WI38 (cell line): Measurements from ENCODE around the gene MPRIP.

ENCODE experiments used
- H3K4me3 ChIP-seq: 2 replicates; pipeline ENCODE4 v1.5.1; 2011; ENCODE audit warnings: low read depth, mild to moderate bottlenecking, control low read depth, low read length
- TF ChIP-seq, protein P1 (sequence below): IDR thresholded peaks from 2 replicates; pipeline ENCODE4 v1.5.1; 2012; ENCODE audit warnings: low read depth, mild to moderate bottlenecking, control low read depth, low read length

The MPRIP gene

GRCh38 chr17:17169396-17169795 lies 127.1 kb downstream of the MPRIP start:
- TF ChIP-seq, protein P1, sequence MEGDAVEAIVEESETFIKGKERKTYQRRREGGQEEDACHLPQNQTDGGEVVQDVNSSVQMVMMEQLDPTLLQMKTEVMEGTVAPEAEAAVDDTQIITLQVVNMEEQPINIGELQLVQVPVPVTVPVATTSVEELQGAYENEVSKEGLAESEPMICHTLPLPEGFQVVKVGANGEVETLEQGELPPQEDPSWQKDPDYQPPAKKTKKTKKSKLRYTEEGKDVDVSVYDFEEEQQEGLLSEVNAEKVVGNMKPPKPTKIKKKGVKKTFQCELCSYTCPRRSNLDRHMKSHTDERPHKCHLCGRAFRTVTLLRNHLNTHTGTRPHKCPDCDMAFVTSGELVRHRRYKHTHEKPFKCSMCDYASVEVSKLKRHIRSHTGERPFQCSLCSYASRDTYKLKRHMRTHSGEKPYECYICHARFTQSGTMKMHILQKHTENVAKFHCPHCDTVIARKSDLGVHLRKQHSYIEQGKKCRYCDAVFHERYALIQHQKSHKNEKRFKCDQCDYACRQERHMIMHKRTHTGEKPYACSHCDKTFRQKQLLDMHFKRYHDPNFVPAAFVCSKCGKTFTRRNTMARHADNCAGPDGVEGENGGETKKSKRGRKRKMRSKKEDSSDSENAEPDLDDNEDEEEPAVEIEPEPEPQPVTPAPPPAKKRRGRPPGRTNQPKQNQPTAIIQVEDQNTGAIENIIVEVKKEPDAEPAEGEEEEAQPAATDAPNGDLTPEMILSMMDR = no peak
- H3K4me3 ChIP-seq = no peak overlapping the region

- H3K4me3 ChIP-seq = no peak overlapping the region
- TF ChIP-seq, protein P1 = no peak
Observed at GRCh38 chr17:17170346-17170985, 128.2 kb downstream of the MPRIP start.

- no peak overlapping the region for H3K4me3 ChIP-seq
- TF ChIP-seq, protein P1 = no peak
Observed at GRCh38 chr17:17171186-17171585, 128.9 kb downstream of the MPRIP start.

DNA sequence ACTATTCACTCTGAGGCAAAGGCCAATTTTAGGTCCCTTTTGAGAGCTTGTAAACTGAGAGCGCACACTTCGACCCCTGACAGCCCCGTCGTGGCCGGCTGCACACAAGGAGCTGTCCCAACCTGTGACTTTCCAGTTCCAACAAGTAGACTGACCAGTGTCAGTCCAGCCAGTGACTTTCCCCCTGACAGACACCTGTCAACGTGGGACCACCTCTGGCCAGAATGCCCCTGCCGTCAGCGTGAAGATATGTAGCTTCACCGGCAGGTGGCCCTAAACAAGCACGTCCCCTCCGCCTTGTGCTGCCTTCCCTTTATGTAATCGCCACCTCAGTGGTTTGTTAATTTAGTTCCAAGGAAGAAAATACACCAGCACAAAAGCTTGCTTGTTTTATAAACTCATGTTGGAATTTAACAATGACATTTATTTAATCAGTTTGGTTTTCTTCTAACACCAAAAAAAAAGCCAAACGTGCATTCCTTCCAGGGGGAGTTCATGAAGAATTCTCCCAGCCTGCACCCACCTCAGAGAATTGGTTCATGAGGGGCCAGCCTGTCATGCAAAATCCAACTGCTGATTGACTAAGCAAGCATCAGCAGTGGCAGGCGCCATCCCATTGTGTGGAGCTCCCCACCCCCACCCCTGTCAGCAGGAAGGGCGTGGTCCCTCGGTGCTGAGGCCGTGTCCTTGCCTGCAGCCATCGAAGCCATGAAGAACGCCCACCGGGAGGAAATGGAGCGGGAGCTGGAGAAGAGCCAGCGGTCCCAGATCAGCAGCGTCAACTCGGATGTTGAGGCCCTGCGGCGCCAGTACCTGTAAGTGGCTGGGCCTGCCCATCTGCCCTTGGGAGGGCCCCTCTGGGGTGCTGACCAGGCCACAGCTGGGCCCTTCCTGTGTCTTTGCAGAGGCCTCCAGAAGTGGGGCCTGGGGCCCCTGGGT lies 130.0 kb downstream of the MPRIP start:
- H3K4me3 ChIP-seq = no peak overlapping the region
- TF ChIP-seq, protein P1 = no peak

DNA sequence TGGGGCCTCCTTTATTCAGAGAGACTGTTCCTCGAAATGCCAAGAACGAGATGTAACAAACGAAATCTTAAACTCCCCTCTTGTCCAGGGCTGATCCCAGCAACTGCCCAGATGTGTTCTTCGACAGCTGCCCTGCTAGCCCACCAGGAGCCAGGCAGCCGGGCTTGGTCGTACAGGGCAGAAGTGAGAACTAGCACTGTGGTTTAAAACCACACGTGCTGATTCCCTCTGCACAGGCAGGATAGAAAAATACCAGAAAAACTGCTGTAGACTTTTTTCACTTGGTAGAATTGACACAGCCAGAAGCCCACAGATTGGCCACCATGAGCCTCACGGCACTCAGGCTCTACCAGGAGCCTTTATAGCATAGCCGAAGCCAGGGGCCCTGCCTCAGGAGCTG lies 130.7 kb downstream of the MPRIP start:
- TF ChIP-seq, protein P1 = no peak

GRCh38 chr17:17173921-17174320 lies 131.7 kb downstream of the MPRIP start:
- H3K4me3 ChIP-seq = no peak overlapping the region

More for the DNA sequence above, 130.7 kb downstream of the MPRIP start:
- no peak overlapping the region for H3K4me3 ChIP-seq

GRCh38 chr17:17175340-17175739 lies 133.1 kb downstream of the MPRIP start:
- TF ChIP-seq, protein P1 = no peak

More at GRCh38 chr17:17173921-17174320, 131.7 kb downstream of the MPRIP start:
- TF ChIP-seq, protein P1 = no peak

More at GRCh38 chr17:17175340-17175739, 133.1 kb downstream of the MPRIP start:
- no peak overlapping the region for H3K4me3 ChIP-seq
